Ammon's horn (tissue), 1 donor: Measurements from ENCODE around the gene ANAPC2.

Experiments used
- DNase-seq: peaks from one replicate; pipeline ENCODE4 v3.0.0-alpha.2; 2016; ENCODE audit warnings: low spot score

The ANAPC2 gene

DNA sequence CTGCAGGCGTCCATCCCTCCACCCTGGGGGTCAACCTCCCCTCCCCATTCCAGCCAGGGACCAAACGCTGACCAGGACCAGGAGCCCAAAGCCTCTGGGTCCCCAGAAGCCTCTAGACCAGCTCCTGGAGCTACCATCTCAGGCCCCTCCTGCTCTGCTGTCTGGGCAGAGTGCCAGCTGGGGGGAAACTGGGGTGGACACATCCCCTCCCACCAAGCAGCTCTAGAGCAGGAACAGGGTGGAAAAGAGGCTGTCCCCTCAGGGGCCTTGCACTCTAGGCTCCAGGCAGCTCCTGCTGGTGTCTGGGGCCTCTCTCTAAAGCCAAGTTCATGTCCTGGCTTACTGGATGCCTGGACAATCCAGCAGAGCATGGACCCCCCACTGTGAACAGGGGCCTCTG lies 4.5 kb upstream of the ANAPC2 start:
- DNase-seq = no peak

DNA sequence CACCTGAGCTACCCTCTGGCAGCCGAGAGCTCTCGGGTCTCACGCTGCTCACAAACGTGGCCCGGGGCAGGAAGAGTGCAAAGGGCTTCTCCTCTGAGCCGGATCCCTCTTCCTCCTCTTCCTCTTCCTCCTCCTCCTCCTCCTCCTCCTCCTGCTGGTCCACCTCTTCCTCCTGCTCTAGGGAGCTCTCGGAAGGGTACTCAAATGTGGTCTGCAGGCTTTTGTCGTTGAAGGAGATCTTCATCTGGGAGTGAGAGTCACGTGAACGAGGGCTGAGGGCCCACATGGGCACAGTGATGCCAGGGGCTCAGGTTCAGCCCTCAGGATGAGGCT lies 4.1 kb upstream of the ANAPC2 start:
- DNase-seq = no peak

DNA sequence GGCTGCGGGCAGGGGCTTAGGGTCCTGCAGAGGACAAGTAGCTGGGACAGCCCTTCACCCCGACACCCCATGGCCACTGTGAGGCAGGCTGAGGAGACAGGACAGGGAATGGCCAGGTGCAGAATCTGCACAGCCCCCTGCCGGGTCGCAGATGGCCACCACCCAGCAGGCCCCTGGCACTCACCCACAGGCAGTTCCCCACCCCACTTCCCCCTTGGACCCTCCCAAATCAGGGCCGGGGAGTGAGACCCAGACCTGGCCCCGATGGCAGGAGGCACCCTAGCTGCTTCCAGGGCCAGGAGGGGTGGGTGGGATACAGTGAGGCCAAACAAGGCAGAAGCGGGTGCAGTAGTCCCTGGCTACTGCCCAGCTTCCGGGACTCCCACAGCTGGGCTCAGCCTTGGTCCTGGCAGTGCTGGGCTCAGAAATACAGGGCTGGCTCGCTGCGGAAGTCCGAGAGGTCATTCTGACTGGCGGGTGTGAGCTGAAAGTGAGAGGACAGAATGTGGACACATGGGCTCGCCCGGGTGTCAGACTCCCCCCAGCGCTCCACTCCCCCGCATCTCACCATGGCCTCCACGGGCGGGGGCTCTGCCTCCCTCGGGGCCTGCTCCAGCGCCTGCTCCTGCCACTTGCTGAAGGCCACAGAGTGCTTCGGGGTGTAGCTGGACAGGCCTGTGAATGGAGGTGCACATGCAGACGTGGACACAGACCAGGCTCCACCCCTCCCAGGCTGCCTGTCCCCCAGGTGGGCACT lies 3.5 kb upstream of the ANAPC2 start:
- peak; percentile 84 for DNase-seq

DNA sequence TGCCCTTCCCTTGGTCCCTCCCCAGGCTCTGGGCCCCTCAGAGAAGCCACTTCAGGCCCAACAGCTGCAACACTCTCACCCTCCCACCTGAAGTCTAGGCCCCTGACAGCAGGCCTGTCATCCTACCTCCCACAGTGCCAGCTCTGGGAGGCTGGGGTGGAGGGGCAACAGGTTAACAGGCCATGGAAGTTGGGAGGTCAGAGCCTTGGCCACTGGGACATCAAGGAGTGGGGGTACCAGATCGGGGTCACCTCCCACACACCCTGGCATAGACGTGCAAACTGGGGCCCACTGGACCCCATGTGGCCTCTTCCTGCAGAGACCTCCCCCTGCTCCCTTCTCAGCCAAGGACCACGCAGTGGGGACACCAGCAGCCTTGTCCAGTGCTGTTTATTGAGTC lies 2.9 kb upstream of the ANAPC2 start:
- DNase-seq = no peak

- DNase-seq = no peak
These were observed 2.0 kb upstream of the ANAPC2 start for GRCh38 chr9:137190315-137190856.

- no peak for DNase-seq
These were observed 1.2 kb upstream of the ANAPC2 start for GRCh38 chr9:137189297-137190295.

DNA sequence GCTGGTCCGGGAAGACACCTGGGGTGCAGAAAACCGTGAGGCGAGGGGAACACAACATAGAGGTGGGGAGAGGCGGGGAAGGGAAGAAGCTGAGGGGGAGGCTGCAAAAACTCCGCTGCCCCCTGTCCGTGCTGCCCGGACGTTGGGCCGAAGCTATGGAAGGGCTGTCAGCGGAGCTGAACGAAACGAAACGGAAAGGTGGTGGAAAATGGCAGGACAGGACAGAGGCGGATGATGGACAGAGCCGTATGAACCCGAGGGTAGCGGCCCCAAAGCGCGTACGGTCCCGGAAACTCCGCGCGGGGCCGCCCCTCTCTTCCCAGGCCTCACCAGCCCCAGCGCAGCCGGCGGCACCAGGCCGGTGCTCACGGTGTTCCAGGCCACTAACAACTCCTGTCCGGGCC lies 272 bp downstream of the ANAPC2 start:
- DNase-seq = no peak

- DNase-seq = no peak
These were observed 974 bp downstream of the ANAPC2 start for GRCh38 chr9:137187386-137187785.

- DNase-seq = no peak
These were observed 2.0 kb downstream of the ANAPC2 start for GRCh38 chr9:137186385-137186784.

- DNase-seq = no peak
These were observed 2.4 kb downstream of the ANAPC2 start for GRCh38 chr9:137185921-137186320.

GRCh38 chr9:137184881-137185660 lies 3.3 kb downstream of the ANAPC2 start:
- DNase-seq = no peak

DNA sequence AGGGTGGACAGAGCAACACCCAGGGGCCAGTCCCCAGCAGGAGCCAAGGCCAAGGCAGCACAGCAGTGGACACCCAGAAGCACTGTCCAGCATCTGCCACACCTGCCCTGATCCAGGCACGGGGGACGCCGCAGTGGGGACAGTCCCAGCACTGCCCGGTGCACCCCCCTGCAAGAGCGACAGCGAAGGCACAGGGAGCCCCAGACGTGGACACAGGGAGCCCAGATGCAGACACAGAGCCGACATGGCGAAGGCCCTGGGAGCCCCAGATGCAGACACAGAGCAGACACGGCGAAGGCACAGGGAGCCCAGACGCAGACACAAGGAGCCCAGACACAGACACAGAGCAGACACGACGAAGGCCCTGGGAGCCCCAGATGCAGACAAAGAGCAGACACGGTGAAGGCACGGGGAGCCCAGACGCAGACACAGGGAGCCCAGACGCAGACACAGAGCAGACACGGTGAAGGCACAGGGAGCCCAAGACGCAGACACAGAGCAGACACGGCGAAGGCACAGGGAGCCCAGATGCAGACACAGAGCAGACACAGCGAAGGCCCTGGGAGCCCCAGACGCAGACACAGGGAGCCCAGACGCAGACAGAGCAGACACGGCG lies 4.3 kb downstream of the ANAPC2 start:
- no peak for DNase-seq

DNA sequence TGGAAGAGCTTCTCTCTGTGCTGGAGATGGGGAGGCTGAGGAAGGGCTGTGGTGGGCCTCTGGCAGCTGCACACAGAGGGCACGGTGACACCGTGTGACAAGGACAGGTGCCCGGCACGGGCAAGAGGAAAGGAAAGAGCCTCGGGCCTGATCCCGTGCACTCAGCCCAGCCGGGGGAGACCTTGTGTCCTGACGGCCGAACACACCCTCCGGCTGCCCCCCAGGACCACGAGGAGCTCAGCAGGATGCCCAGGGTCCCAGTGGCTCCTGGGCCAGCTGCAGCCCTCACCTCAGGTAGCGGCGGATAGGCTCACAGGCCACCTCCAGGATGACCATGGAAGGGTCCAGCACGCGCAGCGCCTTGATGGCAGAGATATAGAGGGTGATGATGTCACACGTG lies 5.5 kb downstream of the ANAPC2 start:
- no peak for DNase-seq

- no peak for DNase-seq
These were observed 6.7 kb downstream of the ANAPC2 start for GRCh38 chr9:137181680-137182079.

DNA sequence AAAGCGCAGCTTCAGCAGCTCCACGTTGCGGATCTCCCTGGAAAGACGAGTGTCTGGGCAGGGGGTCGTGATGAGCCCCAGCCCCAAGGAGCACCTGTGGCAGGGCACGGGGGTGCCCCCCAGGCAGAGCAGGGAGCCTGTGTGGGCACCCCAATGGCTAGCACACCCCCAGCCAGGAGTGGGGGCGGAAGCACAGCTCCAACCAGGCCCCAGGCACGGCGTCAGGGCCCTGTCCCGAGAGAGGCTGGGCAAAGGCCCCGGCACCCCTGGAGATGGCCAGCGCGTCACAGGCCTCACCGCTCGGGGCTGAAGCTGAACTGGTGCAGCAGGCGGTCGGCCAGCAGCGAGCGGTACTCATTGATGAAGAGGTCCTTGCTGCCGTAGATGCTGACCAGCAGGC lies 7.9 kb downstream of the ANAPC2 start:
- no peak for DNase-seq

- DNase-seq = no peak
These were observed 8.6 kb downstream of the ANAPC2 start for GRCh38 chr9:137179761-137180160.

DNA sequence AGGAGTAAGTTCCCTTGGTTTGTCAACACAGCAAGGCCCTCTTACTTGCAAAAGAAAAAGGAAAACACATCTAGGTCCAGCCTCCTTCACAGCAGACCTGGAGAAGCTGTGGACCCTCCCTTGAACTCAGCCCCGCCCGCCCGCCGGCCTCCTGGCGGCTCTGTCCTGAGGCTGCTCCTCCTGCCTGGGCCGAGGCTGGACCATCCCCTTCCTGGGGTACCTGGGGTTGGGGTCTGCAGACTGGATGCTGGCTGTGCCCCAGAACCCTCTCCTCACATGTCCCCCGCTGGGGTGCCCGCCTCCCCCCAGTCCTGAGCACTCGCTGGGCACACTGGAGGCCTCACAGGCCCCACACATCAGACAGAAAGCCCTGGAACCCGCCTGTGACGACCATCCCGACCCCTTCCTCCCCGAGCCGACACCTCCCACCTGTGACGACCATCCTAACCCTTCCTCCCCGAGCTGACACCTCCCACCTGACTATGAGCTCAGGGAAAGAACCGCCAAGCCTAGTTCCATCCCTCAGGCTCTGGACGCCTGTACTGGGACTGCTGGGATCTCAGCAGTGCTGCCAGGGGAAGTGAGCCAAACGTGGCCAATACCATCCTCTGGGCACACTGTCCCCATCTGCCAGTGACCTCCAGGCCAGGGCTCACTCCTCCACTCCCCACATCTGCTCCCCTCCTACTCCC lies 9.3 kb downstream of the ANAPC2 start:
- DNase-seq = no peak

GRCh38 chr9:137178201-137178938 lies 10.0 kb downstream of the ANAPC2 start:
- DNase-seq = no peak

DNA sequence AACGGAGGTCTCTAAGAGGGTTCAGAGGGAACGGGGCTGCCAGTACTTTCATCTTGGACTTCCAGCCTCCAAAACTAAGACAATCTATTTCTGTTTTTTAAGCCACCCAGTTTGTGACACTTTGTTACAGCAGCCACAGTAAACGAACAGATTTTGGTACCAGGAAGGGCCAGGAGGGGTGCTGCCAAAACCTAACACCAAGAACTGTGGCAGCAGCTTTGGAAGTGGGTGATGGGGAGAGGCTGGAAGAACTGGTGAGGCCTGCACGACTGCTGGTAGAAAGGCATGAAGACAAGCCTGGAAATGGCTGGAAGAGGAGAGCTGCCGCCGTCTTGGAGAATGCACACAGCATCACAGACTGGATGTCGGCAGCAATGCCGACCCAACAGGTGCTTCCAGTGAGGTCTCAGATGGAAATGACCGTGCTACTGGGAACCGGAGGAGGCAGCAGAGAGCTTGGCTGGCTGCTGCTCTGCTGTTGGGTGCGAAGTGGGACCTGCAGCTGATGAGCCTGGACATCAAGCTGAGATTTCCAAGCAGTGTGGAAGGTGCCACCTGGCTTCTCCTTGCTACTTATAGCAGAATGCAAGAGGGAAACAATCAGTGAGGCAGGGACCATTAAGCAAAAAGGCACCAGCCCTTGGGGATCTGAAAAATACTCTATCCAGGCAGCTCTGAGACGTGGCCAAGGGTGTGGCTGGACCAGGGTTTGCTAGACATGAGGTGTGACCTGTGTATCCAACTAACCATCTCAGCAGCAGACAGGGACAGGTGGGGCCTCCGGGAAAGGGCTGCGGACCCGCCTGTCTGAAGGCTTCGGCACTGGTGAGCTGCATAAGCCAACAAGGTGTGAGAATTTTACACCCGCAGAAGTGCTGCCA lies 11.8 kb downstream of the ANAPC2 start:
- no peak for DNase-seq
